ENCODE measurements around the gene TMEM151B. TPM values are rescaled to one million over a fixed set of nuclear protein-coding genes. Genes with fewer than 3 reads are reported as not detected.
A peak's percentile ranks its signal among the peaks of the same experiment; 100 is the strongest.

The TMEM151B gene
- total RNA-seq, 1 experiment from 2014 or later, result not detected

DNA sequence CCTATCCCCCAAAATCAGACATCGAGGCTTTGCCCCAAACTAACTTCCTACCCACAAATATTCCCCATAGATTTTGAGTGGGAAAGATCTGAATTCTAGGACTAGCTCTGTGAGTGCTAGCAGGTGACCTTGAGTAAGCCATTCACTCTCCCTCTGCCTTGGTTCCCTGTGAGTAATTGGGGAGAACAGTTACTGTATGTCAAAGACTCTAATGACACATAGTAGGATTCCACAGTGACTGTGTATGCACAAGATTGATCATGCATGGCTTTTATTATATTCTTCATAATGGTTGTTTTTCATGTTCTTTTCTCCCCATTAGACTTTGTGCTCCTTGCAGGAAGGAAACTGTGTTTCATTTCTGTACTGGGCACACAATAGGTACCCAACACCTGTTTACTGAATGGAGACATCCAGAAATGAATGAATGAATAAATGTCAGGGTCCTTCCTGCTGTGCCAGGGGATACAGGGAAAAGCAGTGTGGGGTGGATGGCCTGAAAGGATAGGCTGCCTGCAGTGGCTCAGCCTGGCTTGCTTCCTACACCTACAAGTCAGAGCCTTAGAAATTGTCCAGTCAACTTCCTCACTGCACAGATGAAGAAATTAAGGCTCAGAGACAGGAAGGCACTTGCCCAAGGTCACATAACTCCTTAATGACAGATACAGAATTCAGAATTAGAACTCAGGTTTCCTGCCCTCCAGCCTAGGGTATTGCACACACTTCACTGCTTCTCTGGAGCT is 901 bp upstream of the TMEM151B start:
- ChIA-PET CTCF (interaction anchor here (1.4 to 3.7 kb wide), 5 partner anchors 13 to 69 kb away, joined by 3 to 23 read pairs (median 16); partner anchors contain the start of genes AARS2 and SLC35B2), POLR2A (no interaction called here)
- no peak for DNase-seq
- Histone ChIP-seq H3K9me3 (no peaks in the 10 kb centered on the region), H3K4me1 (peaks cover 6% of the 10 kb centered on the region; the same call in 1 of the 2 replicates), H3K36me3 (ENCODE audit: control insufficient read depth, insufficient read depth, low read length) (no peaks in the 10 kb centered on the region), H3K4me3 (ENCODE audit: low read depth, low read length) (no peak overlapping the region), H3K27me3 (replicated peaks; ENCODE audit: control insufficient read depth, insufficient read depth, low read length) (peaks cover 6% of the 10 kb centered on the region)
- intact Hi-C loops (cut with micrococcal nuclease; ENCODE audit: unreplicated experiment), result no loop called here
- Mint-ChIP-seq H3K27ac (ENCODE audit: unreplicated experiment) (no peak overlapping the region), H3K27me3 (ENCODE audit: insufficient read depth, unreplicated experiment) (peaks cover 16% of the 10 kb centered on the region), H3K4me1 (ENCODE audit: low read depth, unreplicated experiment) (peaks cover 5% of the 10 kb centered on the region), H3K36me3 (ENCODE audit: insufficient read depth, unreplicated experiment) (peaks cover 15% of the 10 kb centered on the region), H3K9me3 (ENCODE audit: unreplicated experiment) (no peaks in the 10 kb centered on the region), H3K4me3 (ENCODE audit: unreplicated experiment) (peak overlapping the region; percentile 71)
- TF ChIP-seq CTCF (IDR thresholded peaks at IDR 0.05; ENCODE audit: insufficient read depth in 1 of 2, low read depth in 1 of 2, low read length in 1 of 2, severe bottlenecking in 1 of 2, unreplicated experiment in 1 of 2), result no peak
- no TSS peak for BruUV-seq (replicated peaks)

- no TSS peak for BruUV-seq (replicated peaks)
- no peak overlapping the region for H3K27ac Mint-ChIP-seq (ENCODE audit: unreplicated experiment)
- peaks cover 6% of the 10 kb centered on the region; the same call in 1 of the 2 replicates for H3K4me1 ChIP-seq
- peak overlapping the region; percentile 41 for H3K4me3 ChIP-seq (ENCODE audit: low read depth, low read length)
- H3K27me3 ChIP-seq (replicated peaks; ENCODE audit: control insufficient read depth, insufficient read depth, low read length), result peaks cover 6% of the 10 kb centered on the region
- POLR2A ChIA-PET, result interaction anchor here (0.6 kb wide), 1 partner anchor 51 kb away, joined by 3 read pairs; no protein-coding TSS in a partner anchor
- no peaks in the 10 kb centered on the region for H3K9me3 Mint-ChIP-seq (ENCODE audit: unreplicated experiment)
- H3K4me3 Mint-ChIP-seq (ENCODE audit: unreplicated experiment), result peak overlapping the region; percentile 71
- peaks cover 2% of the 10 kb centered on the region for H3K36me3 Mint-ChIP-seq (ENCODE audit: insufficient read depth, unreplicated experiment)
- no peaks in the 10 kb centered on the region for H3K36me3 ChIP-seq (ENCODE audit: control insufficient read depth, insufficient read depth, low read length)
- peak in 1 of 2 experiments; percentile 47 for DNase-seq
- no peaks in the 10 kb centered on the region for H3K4me1 Mint-ChIP-seq (ENCODE audit: low read depth, unreplicated experiment)
- peaks cover 18% of the 10 kb centered on the region for H3K27me3 Mint-ChIP-seq (ENCODE audit: insufficient read depth, unreplicated experiment)
- TF ChIP-seq CTCF (IDR thresholded peaks at IDR 0.05; ENCODE audit: insufficient read depth in 1 of 2, low read depth in 1 of 2, low read length in 1 of 2, severe bottlenecking in 1 of 2, unreplicated experiment in 1 of 2), result no peak
- intact Hi-C loops (cut with micrococcal nuclease; ENCODE audit: unreplicated experiment), result no loop called here
- CTCF ChIA-PET, result interaction anchor here (1.0 to 3.2 kb wide), 4 partner anchors 15 to 65 kb away, joined by 3 to 18 read pairs (median 4); partner anchors contain the start of genes AARS2 and SLC35B2
- no peaks in the 10 kb centered on the region for H3K9me3 ChIP-seq
Measured at GRCh38 chr6:44270526-44271405, 516 bp downstream of the TMEM151B start.

DNA sequence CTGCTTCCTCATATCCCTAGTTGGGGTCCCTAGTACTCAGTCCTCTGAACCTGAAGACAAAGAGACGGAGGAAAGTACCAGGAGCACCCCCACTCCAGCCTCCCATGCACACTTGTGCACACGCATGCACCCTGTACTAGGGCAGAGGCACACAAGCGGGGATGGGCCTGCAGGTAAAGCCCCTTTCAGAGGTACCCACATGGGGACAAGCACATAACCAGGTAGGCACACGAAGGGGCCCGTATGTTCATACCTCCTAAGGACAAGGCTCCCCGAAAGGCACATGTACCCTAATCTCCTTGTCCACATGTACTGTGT is 1.1 kb downstream of the TMEM151B start:
- H3K27ac Mint-ChIP-seq (ENCODE audit: unreplicated experiment), result no peak overlapping the region
- no peaks in the 10 kb centered on the region for H3K36me3 ChIP-seq (ENCODE audit: control insufficient read depth, insufficient read depth, low read length)
- POLR2A ChIA-PET, result no interaction called here
- H3K4me3 Mint-ChIP-seq (ENCODE audit: unreplicated experiment), result peak overlapping the region; percentile 13
- TF ChIP-seq CTCF (IDR thresholded peaks at IDR 0.05; ENCODE audit: insufficient read depth in 1 of 2, low read depth in 1 of 2, low read length in 1 of 2, severe bottlenecking in 1 of 2, unreplicated experiment in 1 of 2), result no peak
- peaks cover 18% of the 10 kb centered on the region for H3K27me3 Mint-ChIP-seq (ENCODE audit: insufficient read depth, unreplicated experiment)
- BruUV-seq (replicated peaks), result no TSS peak
- DNase-seq, result no peak
- peaks cover 6% of the 10 kb centered on the region for H3K27me3 ChIP-seq (replicated peaks; ENCODE audit: control insufficient read depth, insufficient read depth, low read length)
- intact Hi-C loops (cut with micrococcal nuclease; ENCODE audit: unreplicated experiment), result no loop called here
- H3K4me3 ChIP-seq (ENCODE audit: low read depth, low read length), result no peak overlapping the region
- H3K4me1 Mint-ChIP-seq (ENCODE audit: low read depth, unreplicated experiment), result no peaks in the 10 kb centered on the region
- no peaks in the 10 kb centered on the region for H3K9me3 Mint-ChIP-seq (ENCODE audit: unreplicated experiment)
- CTCF ChIA-PET, result interaction anchor here (0.7 to 1.2 kb wide), 2 partner anchors 41 to 1164 kb away, joined by 4 read pairs; no protein-coding TSS in a partner anchor
- peaks cover 6% of the 10 kb centered on the region; the same call in 1 of the 2 replicates for H3K4me1 ChIP-seq
- H3K36me3 Mint-ChIP-seq (ENCODE audit: insufficient read depth, unreplicated experiment), result no peaks in the 10 kb centered on the region
- H3K9me3 ChIP-seq, result no peaks in the 10 kb centered on the region
